GM12872 (cell line): ENCODE data around the gene ATP1A2.

ENCODE experiments used
- TF ChIP-seq, protein P1 (sequence below): IDR thresholded peaks from 3 replicates; pipeline ENCODE4 v1.5.1; 2011; ENCODE audit warnings: low read depth, mild to moderate bottlenecking, low read length, moderate library complexity; ENCODE audit not compliant: insufficient read depth

The ATP1A2 gene

DNA sequence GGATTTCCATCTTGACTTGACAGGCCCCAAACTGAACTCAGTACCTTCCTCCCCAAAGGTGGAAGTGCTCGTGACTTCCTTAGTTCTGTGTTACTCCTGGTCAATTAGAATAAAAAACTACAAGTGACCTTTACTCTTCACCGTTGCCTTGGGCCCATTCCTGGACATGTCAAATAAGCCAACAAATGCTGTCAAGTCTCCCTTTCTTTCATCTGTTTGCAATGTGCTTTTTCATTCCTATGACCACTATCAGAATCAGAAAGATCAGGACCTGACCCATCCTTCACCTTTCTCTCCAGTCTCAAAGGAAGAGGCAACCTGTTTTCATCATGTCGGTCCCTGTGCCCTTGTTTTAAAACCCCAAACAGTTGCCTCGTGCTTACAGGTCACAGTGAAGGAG is 40.7 kb upstream of the ATP1A2 start:
- TF ChIP-seq, protein P1, sequence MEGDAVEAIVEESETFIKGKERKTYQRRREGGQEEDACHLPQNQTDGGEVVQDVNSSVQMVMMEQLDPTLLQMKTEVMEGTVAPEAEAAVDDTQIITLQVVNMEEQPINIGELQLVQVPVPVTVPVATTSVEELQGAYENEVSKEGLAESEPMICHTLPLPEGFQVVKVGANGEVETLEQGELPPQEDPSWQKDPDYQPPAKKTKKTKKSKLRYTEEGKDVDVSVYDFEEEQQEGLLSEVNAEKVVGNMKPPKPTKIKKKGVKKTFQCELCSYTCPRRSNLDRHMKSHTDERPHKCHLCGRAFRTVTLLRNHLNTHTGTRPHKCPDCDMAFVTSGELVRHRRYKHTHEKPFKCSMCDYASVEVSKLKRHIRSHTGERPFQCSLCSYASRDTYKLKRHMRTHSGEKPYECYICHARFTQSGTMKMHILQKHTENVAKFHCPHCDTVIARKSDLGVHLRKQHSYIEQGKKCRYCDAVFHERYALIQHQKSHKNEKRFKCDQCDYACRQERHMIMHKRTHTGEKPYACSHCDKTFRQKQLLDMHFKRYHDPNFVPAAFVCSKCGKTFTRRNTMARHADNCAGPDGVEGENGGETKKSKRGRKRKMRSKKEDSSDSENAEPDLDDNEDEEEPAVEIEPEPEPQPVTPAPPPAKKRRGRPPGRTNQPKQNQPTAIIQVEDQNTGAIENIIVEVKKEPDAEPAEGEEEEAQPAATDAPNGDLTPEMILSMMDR: no peak

GRCh38 chr1:160075836-160076235 is 39.7 kb upstream of the ATP1A2 start:
- TF ChIP-seq, protein P1: no peak

DNA sequence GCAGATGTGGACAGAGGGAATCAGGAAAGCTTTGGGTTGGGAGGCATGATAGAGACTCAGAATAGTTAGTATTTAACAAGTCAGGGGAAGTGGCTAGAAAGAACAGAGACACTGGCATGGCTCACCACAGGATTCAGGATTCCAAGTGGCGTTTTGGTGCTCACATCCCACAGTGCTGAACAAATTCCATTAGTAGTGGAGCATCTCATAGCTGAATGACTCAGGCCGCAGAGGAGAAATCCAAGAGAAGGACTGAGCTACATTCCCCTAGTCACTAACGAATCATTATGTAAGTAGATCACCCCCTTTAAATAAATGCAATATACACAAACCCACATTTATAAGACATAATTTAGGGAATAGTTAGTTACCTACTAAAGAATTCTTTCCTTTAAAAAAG is 39.3 kb upstream of the ATP1A2 start:
- TF ChIP-seq, protein P1: no peak

- TF ChIP-seq, protein P1: no peak
Measured at GRCh38 chr1:160077486-160077885, 38.1 kb upstream of the ATP1A2 start.

GRCh38 chr1:160078512-160079195 is 36.9 kb upstream of the ATP1A2 start:
- TF ChIP-seq, protein P1: peak; percentile 90

- TF ChIP-seq, protein P1: no peak
Measured at GRCh38 chr1:160079448-160079847, 36.1 kb upstream of the ATP1A2 start.

GRCh38 chr1:160080381-160081100 is 35.0 kb upstream of the ATP1A2 start:
- TF ChIP-seq, protein P1: no peak
